ENCODE measurements around the gene PPEF1. TPM values are rescaled to one million over a fixed set of nuclear protein-coding genes. Genes with fewer than 3 reads are reported as not detected.

Gene PPEF1
- total and polyA plus RNA-seq, 2 of the 4 experiments (the other 2 are of a cell fraction), result not detected

- BruUV-seq (replicated peaks), result no TSS peak
- intact Hi-C loops (cut with micrococcal nuclease) (no loop called here), in situ Hi-C loops (cut with MboI; ENCODE audit: low sequenced_read_pairs) (loop anchor here (10.0 kb wide), 1 partner anchor 263 kb away; the partner anchor contains the start of gene CDKL5), dilution Hi-C loops (cut with HindIII; ENCODE audit: low sequenced_read_pairs, unreplicated experiment) (no loop called here)
- Histone ChIP-seq H3K4me1 (ENCODE audit: control insufficient read depth, insufficient read depth, low read length) (no peaks in the 10 kb centered on the region), H3K4ac (ENCODE audit: low read depth, low read length) (no peak overlapping the region), H3K9me1 (ENCODE audit: insufficient read depth, low read length) (no peaks in the 10 kb centered on the region), H3K79me1 (ENCODE audit: low read depth in 1 of 2, low read length in 2 of 2) (no peaks in the 10 kb centered on the region), H3K36me3 (ENCODE audit: control insufficient read depth, insufficient read depth, low read length) (no peaks in the 10 kb centered on the region), H3K27ac (ENCODE audit: insufficient read depth, low read length) (no peak overlapping the region), H2BK20ac (ENCODE audit: low read depth, low read length) (no peak overlapping the region), H2AK9ac (replicated peaks; ENCODE audit: low read depth, low read length, poor library complexity) (no peak overlapping the region), H3K56ac (ENCODE audit: extremely low read depth, insufficient read depth, low read length) (no peak overlapping the region), H3K23ac (ENCODE audit: low read depth, low read length) (no peak overlapping the region), H4K20me1 (ENCODE audit: insufficient read depth, low read length) (no peaks in the 10 kb centered on the region), H4K5ac (ENCODE audit: low read depth, low read length) (no peak overlapping the region), H2BK120ac (ENCODE audit: low read depth, low read length) (no peak overlapping the region), H3K27me3 (ENCODE audit: control insufficient read depth, insufficient read depth, low read length) (peaks cover 3% of the 10 kb centered on the region; the same call in 1 of the 2 replicates), H3K4me3 (ENCODE audit: insufficient read depth, low read depth, low read length) (no peak overlapping the region), H2BK15ac (ENCODE audit: low read depth, low read length) (no peak overlapping the region), H3K9ac (ENCODE audit: low read depth, low read length) (no peak overlapping the region), H2BK5ac (ENCODE audit: low read depth, low read length, poor library complexity, severe bottlenecking) (no peak overlapping the region), H3K18ac (ENCODE audit: low read depth, low read length) (no peak overlapping the region), H4K8ac (ENCODE audit: low read depth in 2 of 2, low read length in 2 of 2) (no peak overlapping the region), H3K14ac (replicated peaks; ENCODE audit: low read depth, low read length) (no peak overlapping the region), H2AK5ac (ENCODE audit: low read depth, low read length) (no peak overlapping the region), H3K9me3 (ENCODE audit: control insufficient read depth, insufficient read depth, low read length) (no peaks in the 10 kb centered on the region), H2AFZ (replicated peaks; ENCODE audit: low read length, poor library complexity) (no peak overlapping the region), H4K91ac (ENCODE audit: insufficient read depth, low read depth, low read length) (no peak overlapping the region), H3K4me2 (ENCODE audit: low read depth, low read length) (no peak overlapping the region)
- ATAC-seq (ENCODE audit: low read depth), result no peak
- TF ChIP-seq CEBPB (IDR thresholded peaks at IDR 0.05; ENCODE audit: low read depth, low read length), result no peak
- TF ChIP-seq, protein P1, sequence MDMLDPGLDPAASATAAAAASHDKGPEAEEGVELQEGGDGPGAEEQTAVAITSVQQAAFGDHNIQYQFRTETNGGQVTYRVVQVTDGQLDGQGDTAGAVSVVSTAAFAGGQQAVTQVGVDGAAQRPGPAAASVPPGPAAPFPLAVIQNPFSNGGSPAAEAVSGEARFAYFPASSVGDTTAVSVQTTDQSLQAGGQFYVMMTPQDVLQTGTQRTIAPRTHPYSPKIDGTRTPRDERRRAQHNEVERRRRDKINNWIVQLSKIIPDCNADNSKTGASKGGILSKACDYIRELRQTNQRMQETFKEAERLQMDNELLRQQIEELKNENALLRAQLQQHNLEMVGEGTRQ (IDR thresholded peaks at IDR 0.05; ENCODE audit: low read depth, low read length), result no peak
- no peak for TF ChIP-seq SMC3 (IDR thresholded peaks at IDR 0.05; ENCODE audit: low read depth, low read length)
- no peak for TF ChIP-seq CHD1 (IDR thresholded peaks at IDR 0.05; ENCODE audit: low read depth, low read length)
- TF ChIP-seq BHLHE40 (IDR thresholded peaks at IDR 0.05; ENCODE audit: low read depth, low read length), result no peak
- TF ChIP-seq MAFK (IDR thresholded peaks at IDR 0.05; ENCODE audit: low read depth, low read length), result no peak
- TF ChIP-seq MAZ (IDR thresholded peaks at IDR 0.05; ENCODE audit: borderline replicate concordance, low read depth, low read length), result no peak
- TF ChIP-seq, protein P2, sequence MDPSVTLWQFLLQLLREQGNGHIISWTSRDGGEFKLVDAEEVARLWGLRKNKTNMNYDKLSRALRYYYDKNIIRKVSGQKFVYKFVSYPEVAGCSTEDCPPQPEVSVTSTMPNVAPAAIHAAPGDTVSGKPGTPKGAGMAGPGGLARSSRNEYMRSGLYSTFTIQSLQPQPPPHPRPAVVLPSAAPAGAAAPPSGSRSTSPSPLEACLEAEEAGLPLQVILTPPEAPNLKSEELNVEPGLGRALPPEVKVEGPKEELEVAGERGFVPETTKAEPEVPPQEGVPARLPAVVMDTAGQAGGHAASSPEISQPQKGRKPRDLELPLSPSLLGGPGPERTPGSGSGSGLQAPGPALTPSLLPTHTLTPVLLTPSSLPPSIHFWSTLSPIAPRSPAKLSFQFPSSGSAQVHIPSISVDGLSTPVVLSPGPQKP (IDR thresholded peaks at IDR 0.05; ENCODE audit: borderline replicate concordance, low read depth, low read length), result no peak
- TF ChIP-seq, protein P3, sequence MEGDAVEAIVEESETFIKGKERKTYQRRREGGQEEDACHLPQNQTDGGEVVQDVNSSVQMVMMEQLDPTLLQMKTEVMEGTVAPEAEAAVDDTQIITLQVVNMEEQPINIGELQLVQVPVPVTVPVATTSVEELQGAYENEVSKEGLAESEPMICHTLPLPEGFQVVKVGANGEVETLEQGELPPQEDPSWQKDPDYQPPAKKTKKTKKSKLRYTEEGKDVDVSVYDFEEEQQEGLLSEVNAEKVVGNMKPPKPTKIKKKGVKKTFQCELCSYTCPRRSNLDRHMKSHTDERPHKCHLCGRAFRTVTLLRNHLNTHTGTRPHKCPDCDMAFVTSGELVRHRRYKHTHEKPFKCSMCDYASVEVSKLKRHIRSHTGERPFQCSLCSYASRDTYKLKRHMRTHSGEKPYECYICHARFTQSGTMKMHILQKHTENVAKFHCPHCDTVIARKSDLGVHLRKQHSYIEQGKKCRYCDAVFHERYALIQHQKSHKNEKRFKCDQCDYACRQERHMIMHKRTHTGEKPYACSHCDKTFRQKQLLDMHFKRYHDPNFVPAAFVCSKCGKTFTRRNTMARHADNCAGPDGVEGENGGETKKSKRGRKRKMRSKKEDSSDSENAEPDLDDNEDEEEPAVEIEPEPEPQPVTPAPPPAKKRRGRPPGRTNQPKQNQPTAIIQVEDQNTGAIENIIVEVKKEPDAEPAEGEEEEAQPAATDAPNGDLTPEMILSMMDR (conservative IDR thresholded peaks at IDR 0.05; ENCODE audit: low read depth, low read length), result no peak
- no peak for TF ChIP-seq FOS (IDR thresholded peaks at IDR 0.05; ENCODE audit: low read depth, low read length)
- no peak for TF ChIP-seq RAD21 (IDR thresholded peaks at IDR 0.05; ENCODE audit: low read length)
- TF ChIP-seq MXI1 (IDR thresholded peaks at IDR 0.05; ENCODE audit: borderline replicate concordance, low read depth, low read length), result no peak
- no peak for TF ChIP-seq RFX5 (IDR thresholded peaks at IDR 0.05; ENCODE audit: low read depth, low read length)
- WGBS, 2 experiments (ENCODE audit: extremely low coverage in 2 of 2, insufficient read length in 1 of 2), result no CpG with 5 or more reads among the region's 7 CpGs
- DNase-seq, result no peak
- CTCF ChIA-PET, result interaction anchor here (0.6 kb wide), 1 partner anchor 1291 kb away, joined by 3 read pairs; no protein-coding TSS in a partner anchor
- POLR2A ChIA-PET (ENCODE audit: unreplicated experiment), result no interaction called here
These were observed 19.5 kb upstream of the PPEF1 start for GRCh38 chrX:18687856-18688495.
